NCI-H526 (cell line): Measurements from ENCODE around the gene ATL2.
"Not testable (repeated sequence)": the region's sequence is repeated elsewhere in the genome, so short reads cannot be mapped to it uniquely, and the experiment has no call there.

Source experiments
- DNase-seq, 2 experiments: peaks; one replicate each; lab custom pipeline; 2025; lab: John Stamatoyannopoulos, UW

The ATL2 gene

DNA sequence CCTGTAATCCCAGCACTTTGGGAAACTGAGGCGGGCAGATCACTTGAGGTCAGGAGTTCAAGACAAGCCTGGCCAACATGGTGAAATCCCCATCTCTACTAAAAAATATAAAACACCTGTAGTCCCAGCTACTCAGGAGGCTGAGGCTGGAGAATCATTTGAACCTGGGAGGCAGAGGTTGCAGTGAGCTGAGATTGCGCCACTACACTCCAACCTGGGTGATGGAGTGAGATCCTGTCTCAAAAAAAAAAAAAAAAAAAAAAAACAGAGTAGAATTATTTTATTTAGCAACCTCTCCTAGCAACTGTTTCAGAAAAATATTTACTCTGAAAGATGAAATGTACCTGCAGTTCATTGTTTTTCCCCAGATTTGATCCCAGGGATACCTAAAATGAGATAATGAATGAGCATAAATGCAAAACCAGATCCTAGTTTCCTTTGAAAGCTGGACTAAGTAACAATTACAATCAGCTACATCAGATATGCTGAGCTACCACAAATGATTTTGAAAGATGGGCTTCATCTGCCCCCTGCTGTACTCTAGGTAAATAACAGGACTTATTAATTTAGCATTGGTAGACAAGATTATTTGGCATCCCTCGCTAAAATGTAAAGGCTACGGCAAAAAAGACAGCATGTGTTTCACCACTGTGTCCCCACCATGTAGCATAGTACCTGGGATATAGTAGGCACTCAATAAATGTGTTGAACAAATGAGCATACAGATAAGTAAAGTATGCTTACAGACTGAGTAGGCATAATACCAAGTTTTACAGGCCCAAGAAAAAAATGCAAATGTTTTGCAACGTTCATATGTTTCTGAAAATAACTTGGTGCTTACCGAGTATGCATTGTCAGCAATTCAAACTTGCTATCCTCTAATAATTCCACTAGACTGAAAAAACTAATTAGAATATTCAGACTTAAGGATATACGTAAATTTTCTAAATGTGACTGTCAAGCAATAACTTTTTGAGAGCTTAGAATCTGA, 102.5 kb downstream of the ATL2 start:
- DNase-seq: peak; percentile 72 to 88

DNA sequence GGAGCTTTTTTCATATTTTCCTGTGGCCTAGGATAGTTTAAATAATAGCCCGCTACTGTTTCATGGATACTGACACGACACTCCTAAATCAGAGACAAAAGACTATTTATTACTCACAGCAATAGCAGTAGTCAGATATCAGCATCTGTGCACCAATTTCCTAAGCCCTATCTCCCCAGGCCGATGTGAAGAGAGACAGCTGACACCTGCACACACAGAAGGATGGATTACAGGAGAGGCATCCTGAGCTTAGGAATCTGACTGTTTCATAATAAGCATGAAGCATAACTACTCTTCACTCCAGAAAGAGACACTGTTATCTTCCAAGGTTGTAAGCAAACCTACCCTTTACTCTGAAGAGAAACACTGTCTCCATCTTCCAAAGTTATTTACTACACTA, 105.4 kb downstream of the ATL2 start:
- no peak for DNase-seq

- DNase-seq: no peak
These were observed 107.7 kb downstream of the ATL2 start for GRCh38 chr2:38269421-38269820.

- no peak for DNase-seq
These were observed 108.3 kb downstream of the ATL2 start for GRCh38 chr2:38268691-38269327.

DNA sequence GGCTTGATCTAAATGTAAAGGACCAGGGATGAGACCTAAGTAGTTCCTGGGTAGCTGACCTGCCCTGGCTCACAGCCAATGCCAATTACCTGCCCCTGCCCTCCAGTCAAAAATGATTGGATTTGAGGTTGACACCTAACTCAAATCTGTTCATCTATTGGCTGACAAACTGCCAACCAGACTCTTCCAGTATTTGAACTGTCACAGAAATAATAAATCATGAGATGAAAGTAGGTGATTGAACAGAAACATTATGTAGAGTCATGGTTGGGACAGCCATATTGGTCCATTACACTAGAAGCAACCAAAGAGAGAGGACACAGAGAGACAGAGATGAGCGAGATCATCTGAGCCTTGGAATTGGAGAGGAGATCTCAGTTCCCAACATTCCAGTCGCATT, 109.1 kb downstream of the ATL2 start:
- DNase-seq: no peak

DNA sequence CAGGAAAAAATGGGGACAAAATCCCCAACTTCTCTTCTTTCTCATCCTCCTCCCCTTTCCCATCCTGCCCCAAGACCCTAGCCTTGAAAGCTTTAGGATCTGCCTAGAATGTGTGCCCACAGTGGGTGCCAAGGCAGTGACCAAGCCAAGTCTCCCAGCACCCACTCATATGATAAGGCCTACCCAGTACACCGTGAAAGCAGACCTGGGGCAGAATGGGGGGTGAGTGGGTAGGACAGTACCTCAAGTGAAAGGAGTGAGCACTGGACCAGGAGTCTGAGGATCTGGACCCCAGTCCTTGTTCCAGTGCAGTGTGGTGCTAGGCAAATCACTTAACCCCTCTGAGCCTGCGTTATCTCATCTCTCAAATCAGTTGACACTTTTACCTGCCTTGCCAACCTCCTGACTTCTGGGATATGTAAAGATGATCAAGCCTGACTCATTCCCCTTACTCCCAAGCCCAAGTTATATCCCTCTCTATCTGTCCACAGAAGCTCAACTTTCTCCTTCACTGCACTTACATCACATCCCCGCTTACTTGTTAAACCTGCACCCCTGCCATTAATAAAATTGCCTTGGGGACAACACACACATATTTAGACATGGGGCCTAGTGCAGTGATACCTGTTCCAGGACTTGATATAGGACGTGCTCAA, 109.7 kb downstream of the ATL2 start:
- no peak for DNase-seq

DNA sequence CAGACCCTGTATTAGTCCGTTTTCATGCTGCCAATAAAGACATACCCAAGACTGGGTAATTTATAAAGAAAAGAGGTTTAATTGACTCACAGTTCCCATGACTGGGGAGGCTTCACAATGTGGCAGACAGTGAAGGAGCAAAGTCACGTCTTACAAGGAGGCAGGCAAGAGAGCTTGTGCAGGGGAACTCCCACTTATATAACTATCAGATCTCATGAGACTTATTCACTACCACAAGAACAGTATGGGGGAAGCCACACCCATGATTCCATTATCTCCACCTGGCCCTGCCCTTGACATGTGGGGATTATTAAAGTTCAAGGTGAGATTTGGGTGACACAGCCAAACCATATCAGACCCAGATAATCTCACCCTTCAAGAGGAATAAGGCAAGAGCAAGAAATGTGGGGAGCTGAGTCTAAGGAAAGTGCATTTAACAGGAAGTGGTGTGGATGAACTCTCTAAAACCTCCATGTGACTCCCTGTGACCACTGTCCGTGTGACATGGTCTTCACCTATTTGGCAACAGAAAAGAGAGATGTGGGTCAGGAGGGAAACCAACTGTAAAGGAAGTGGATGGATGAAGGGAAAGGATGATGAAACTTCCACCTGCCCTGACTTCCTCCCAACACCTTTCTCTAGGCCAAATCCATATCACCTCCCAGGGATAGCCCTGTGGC, 110.6 kb downstream of the ATL2 start:
- no peak for DNase-seq

GRCh38 chr2:38265461-38265860, 111.6 kb downstream of the ATL2 start:
- DNase-seq: no peak

DNA sequence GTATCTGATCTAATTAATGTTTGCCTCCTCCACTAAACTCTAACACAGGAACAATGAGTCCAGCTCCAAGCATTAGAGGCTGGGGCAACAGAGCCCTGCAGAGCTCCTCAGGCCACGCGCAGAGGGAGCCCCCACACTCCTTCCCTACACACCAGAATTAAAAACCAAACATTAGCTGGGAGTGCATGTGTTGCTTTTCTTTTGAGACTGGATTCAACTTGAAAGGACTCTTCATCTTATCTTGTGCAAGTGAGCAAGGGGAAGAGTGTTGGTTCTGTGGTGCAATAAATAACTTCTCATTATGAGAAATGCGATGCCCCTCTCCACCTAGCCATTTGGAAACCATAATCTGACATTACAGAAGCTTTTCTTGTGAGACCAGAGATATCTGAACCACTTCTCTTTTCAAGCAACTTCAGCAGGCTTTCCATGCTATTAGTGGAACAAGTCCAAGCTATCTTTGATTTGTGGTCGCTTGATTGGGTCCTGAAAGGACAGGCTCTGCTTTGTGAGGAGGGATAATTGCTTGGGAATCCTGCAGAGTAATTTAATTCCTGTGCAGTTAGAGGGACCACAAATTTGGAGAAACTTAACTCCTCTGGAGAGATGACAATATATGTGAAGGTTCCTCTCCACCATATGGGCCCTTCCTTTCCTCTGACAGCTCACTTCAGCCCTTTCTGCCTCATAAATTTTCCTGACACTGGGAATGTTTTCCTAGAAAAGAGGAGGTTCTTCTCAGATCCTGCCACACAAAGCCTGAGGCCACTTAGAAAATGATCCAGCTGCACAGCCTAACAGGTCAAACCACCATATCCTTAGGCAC, 112.5 kb downstream of the ATL2 start:
- no peak for DNase-seq

DNA sequence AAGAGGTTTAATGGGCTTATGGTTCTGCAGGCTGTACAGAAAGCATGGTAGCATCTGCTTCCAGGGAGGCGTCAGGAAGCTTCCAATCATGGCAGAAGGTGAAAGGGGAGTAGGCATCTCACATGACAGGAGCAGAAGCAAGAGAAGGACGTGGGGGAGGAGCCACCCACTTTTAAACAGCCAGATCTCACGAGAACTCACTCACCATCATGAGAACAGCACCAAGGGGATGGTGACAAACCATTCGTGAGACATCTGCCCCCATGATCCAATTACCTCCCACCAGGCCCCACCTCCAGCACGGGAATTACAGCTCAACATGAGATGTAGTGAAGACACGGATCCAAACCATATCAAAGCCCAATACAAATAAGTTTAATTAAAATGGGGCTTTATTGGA, 113.8 kb downstream of the ATL2 start:
- DNase-seq: no peak

GRCh38 chr2:38262069-38262871, 114.8 kb downstream of the ATL2 start:
- no peak for DNase-seq

GRCh38 chr2:38261569-38262068, 115.5 kb downstream of the ATL2 start:
- DNase-seq: no peak

- no peak for DNase-seq
These were observed 116.1 kb downstream of the ATL2 start for GRCh38 chr2:38260972-38261371.

DNA sequence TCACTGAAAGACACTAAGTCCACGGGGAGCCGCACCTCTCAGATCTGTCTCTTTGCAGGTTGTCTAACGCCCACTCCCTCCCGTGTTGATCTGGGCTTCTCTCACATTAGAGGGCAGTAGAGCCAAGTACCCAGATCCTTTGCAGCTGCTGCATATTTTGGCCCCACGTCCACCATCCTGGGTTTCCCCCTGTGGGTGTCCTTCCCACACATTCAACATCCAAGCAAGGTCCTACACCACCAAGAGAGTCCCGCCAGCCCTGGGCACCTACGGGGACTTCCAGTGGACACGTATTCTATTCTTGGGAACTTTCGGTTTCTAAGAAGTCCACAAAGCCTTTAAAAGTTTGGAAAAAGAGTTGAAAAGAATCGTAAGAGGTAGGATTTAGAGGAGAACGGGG, 116.6 kb downstream of the ATL2 start:
- no peak for DNase-seq

DNA sequence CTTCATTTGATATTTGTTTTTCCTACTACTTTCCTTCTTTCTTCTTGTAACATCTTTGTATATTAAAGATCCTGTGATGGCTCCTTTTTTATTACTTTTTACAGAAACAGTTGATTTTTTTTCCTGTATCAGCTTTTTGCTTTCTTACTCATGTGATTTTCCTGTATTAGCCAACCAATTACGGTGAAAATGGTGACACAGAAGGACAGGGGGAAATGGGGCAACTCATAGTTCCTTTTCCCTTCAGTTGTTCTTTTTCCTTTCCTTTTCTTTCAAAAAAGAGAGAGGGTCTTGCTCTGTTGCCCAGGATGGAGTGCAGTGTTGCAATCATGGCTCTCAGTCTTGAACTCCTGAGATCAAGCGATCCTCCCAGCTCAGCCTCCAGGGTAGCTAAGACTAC, 117.8 kb downstream of the ATL2 start:
- DNase-seq: no peak

- DNase-seq: not testable (repeated sequence)
These were observed 119.4 kb downstream of the ATL2 start for GRCh38 chr2:38257680-38258079.

DNA sequence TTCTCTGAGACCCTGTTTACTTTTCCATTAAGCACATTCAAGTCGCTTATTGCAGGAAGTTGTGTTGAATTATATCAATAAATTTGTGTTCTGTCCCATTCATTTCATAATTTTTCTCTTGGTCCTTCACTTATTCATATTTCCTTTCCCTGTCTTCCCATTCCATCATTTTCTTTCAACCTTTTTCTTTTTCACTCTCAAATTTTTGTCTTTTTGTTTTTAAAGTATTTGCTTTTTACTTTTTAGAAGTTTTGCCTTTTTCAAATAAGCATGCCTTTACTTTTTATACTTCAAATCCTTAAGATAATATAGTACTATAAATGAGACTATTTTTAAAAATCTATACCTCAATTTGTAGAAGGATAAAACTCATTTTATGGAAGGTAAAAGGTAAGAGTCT, 120.5 kb downstream of the ATL2 start:
- no peak for DNase-seq

- no peak for DNase-seq
These were observed 121.9 kb downstream of the ATL2 start for GRCh38 chr2:38255211-38255610.

- DNase-seq: no peak
These were observed 122.3 kb downstream of the ATL2 start for GRCh38 chr2:38254796-38255195.

GRCh38 chr2:38251940-38252339, 125.1 kb downstream of the ATL2 start:
- no peak for DNase-seq
